CD4-positive, alpha-beta T cell (primary cell): ENCODE results near the gene CDKL2. TPM values are rescaled to one million over a fixed set of nuclear protein-coding genes. Genes with fewer than 3 reads are reported as not detected.

ENCODE experiments used
- ATAC-seq: fragments of 200-7000 bp; cut with Tn5 transposase; one replicate; pipeline ENCODE4 v1.10.0; 2022; ENCODE audit warnings: mild to moderate bottlenecking; ENCODE audit not compliant: poor library complexity
- CTCF ChIA-PET: fragments of 350-600 bp; sonication (Branson Sonifier 250); formaldehyde crosslinking; loops from one replicate; lab custom pipeline; 2021; ENCODE audit warnings: antibody characterized with exemption, inconsistent platforms; lab: Charles Lee
- POLR2A ChIA-PET: fragments of 350-600 bp; sonication (Branson Sonifier 250); formaldehyde crosslinking; loops from one replicate; lab custom pipeline; 2021; ENCODE audit warnings: antibody characterized with exemption, inconsistent platforms; lab: Charles Lee
- DNase-seq, 14 experiments: peaks; one replicate each; pipeline ENCODE4 v3.0.0-alpha.2; 2013 to 2020; ENCODE audit warnings: mixed read lengths in 2 of 14
- H3K27ac ChIP-seq, 2 donors: one replicate each; pipeline versions ENCODE4 v1.5.1 to v1.7.0; 2013; ENCODE audit warnings: low read length in 2 of 2, low read depth in 1 of 2, mild to moderate bottlenecking in 1 of 2
- H3K27me3 ChIP-seq, 2 experiments: 1 replicate in 1 of 2; 2 replicates in 1 of 2; pipeline versions ENCODE4 v1.6.1 to v1.7.0; 2013; ENCODE audit warnings: low read length in 2 of 2, control low read depth in 1 of 2, mild to moderate bottlenecking in 1 of 2, moderate library complexity in 1 of 2; ENCODE audit not compliant: insufficient read depth in 2 of 2, control insufficient read depth in 1 of 2
- H3K36me3 ChIP-seq: one replicate; pipeline ENCODE4 v1.6.1; 2013; ENCODE audit warnings: low read length, control low read depth; ENCODE audit not compliant: insufficient read depth
- H3K4me1 ChIP-seq: one replicate; pipeline ENCODE4 v1.6.1; 2013; ENCODE audit warnings: low read length, control low read depth; ENCODE audit not compliant: insufficient read depth
- H3K4me3 ChIP-seq: one replicate; pipeline ENCODE4 v1.5.1; 2013; ENCODE audit warnings: mild to moderate bottlenecking, low read length, moderate library complexity
- H3K9me3 ChIP-seq, 2 experiments: 1 replicate in 1 of 2; 2 replicates in 1 of 2; pipeline versions ENCODE4 v1.6.1 to v1.7.0; 2013; ENCODE audit warnings: low read length in 2 of 2, mild to moderate bottlenecking in 2 of 2, control low read depth in 1 of 2, moderate library complexity in 1 of 2; ENCODE audit not compliant: control insufficient read depth in 1 of 2, insufficient read depth in 1 of 2
- H3K27ac Mint-ChIP-seq: one replicate; pipeline ENCODE4 v1.8.0; 2020; ENCODE audit warnings: mixed read lengths
- H3K27me3 Mint-ChIP-seq: one replicate; pipeline ENCODE4 v1.8.0; 2021; ENCODE audit warnings: mixed read lengths
- H3K36me3 Mint-ChIP-seq: one replicate; pipeline ENCODE4 v1.8.0; 2021; ENCODE audit warnings: low read depth, mixed read lengths
- H3K4me1 Mint-ChIP-seq: one replicate; pipeline ENCODE4 v1.8.0; 2021; ENCODE audit warnings: low read depth, mixed read lengths
- H3K4me3 Mint-ChIP-seq: one replicate; pipeline ENCODE4 v1.8.0; 2020; ENCODE audit warnings: mild to moderate bottlenecking, mixed read lengths
- H3K9me3 Mint-ChIP-seq: one replicate; pipeline ENCODE4 v1.8.0; 2020; ENCODE audit warnings: mixed read lengths
- CTCF ChIP-seq: fragments of 200-600 bp; IDR thresholded peaks from one replicate; pipeline ENCODE4 v1.8.0; 2022; ENCODE audit warnings: antibody characterized with exemption, mild to moderate bottlenecking
- intact Hi-C, 2 experiments: fragments of 100-400 bp; cut with DNase I in 1 of 2; cut with micrococcal nuclease in 1 of 2; formaldehyde crosslinking; loops; one replicate each; pipeline versions ENCODE4 v1.15.1 to v1.9.0; 2023 to 2025; cut with DNase I, micrococcal nuclease
- total RNA-seq, 174 experiments: library from RNA in 2 of 174; stranded (reverse) in 2 of 174; gene quantifications; one replicate each; pipeline ENCODE4 v1.2.3 and lab custom pipeline; 2021 to 2026

Gene CDKL2
- total RNA-seq, 2 experiments from 2014 or later, result 0.38 to 0.92 TPM

DNA sequence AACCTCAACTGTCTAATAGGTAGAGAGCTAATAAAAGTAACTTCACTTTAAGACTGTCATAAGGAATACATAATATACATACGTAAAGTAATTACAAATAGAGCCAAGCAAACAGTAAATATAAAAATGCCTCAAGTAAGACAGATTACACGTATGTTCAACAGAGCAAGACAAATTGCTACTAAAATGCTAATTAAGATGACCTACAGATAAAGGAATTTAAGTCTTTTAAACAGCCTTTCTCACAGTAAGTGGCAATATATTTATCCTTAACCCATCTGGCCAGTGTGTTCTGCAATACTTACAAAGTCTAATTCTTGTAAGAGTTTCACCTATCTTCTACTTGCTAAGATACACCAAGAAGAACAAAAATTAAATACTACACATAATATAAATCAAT is 30.2 kb upstream of the CDKL2 start:
- intact Hi-C loops, result no loop called here
- H3K36me3 ChIP-seq, result peaks cover 64% of the 10 kb centered on the region
- H3K4me3 ChIP-seq, result no peak overlapping the region
- no peak for DNase-seq
- H3K4me3 Mint-ChIP-seq, result no peak overlapping the region
- H3K9me3 Mint-ChIP-seq, result no peaks in the 10 kb centered on the region
- peaks cover 26% of the 10 kb centered on the region for H3K4me1 ChIP-seq
- no peak overlapping the region for H3K27ac ChIP-seq
- no peak overlapping the region for H3K27ac Mint-ChIP-seq
- peaks cover 76% of the 10 kb centered on the region for H3K4me1 Mint-ChIP-seq
- no peak for TF ChIP-seq CTCF
- peaks cover 81% of the 10 kb centered on the region for H3K36me3 Mint-ChIP-seq
- H3K9me3 ChIP-seq, result no peaks in the 10 kb centered on the region
- H3K27me3 Mint-ChIP-seq, result no peaks in the 10 kb centered on the region
- no peaks in the 10 kb centered on the region for H3K27me3 ChIP-seq
- ChIA-PET POLR2A (interaction anchor here (1.5 to 2.8 kb wide), 2 partner anchors 10 to 64 kb away, joined by 4 to 8 read pairs; partner anchors contain the start of gene USO1), CTCF (interaction anchor here (2.8 kb wide), 1 partner anchor 64 kb away, joined by 10 read pairs; the partner anchor contains the start of gene USO1)
- no peak for ATAC-seq

DNA sequence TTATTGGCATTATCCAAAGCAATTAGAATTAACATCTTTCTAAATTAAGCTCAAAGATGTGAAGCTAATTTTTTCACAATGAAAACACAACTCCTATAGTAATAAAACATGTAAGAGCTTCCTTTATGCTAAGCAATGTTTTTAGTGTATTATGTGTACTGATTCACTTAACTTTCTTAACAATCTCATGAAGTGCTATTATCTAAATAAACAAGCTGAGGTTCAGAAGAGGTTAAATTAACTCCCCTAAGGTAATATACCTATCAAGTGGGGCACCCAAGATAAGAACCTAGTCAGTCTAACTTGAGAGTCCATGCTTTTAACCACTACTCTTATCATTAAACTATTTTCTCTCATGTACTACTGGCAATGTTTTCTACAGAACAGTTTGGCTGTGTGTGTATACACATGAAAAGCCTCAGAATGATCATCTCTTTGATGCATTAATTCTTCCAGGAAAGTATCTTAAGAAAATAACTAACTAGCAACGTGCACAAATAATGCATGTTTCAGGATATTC is 29.2 kb upstream of the CDKL2 start:
- peaks cover 20% of the 10 kb centered on the region for H3K4me1 ChIP-seq
- TF ChIP-seq CTCF, result no peak
- intact Hi-C loops, result loop anchor here (5.0 kb wide), 2 partner anchors 38 to 118 kb away; no protein-coding TSS in a partner anchor
- ChIA-PET POLR2A (interaction anchor here (0.7 to 2.8 kb wide), 3 partner anchors 11 to 65 kb away, joined by 3 to 8 read pairs (median 4); partner anchors contain the start of gene USO1), CTCF (interaction anchor here (0.8 to 2.8 kb wide), 2 partner anchors 21 to 65 kb away, joined by 3 to 10 read pairs; partner anchors contain the start of gene USO1)
- no peaks in the 10 kb centered on the region for H3K9me3 Mint-ChIP-seq
- ATAC-seq (no peak), DNase-seq (no peak)
- peaks cover 78% of the 10 kb centered on the region for H3K4me1 Mint-ChIP-seq
- H3K27ac ChIP-seq, result no peak overlapping the region
- peaks cover 85% of the 10 kb centered on the region for H3K36me3 Mint-ChIP-seq
- H3K4me3 ChIP-seq, result no peak overlapping the region
- H3K27me3 ChIP-seq, result no peaks in the 10 kb centered on the region
- H3K27me3 Mint-ChIP-seq, result no peaks in the 10 kb centered on the region
- peak overlapping the region; percentile 56 for H3K27ac Mint-ChIP-seq
- no peak overlapping the region for H3K4me3 Mint-ChIP-seq
- H3K36me3 ChIP-seq, result peaks cover 71% of the 10 kb centered on the region
- no peaks in the 10 kb centered on the region for H3K9me3 ChIP-seq

DNA sequence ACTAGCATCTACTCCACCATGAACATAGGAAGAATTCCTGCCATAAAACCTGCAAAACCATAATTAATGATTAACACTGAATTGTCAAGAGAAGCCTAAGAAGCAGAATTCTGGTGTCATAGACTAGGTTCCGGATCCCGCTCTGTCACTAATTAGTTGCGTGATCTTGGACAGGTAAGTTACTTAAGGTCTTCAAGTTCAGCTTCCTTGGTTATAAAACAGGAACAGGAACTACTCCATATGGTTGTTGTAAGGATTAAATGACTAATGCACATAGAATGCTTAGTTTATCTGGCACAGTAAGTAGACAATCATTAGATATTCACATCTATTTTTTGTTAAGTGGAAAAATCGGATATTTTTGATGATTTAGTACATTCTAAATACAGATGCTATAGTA is 28.5 kb upstream of the CDKL2 start:
- no peaks in the 10 kb centered on the region for H3K27me3 Mint-ChIP-seq
- CTCF ChIA-PET, result interaction anchor here (0.8 to 2.8 kb wide), 2 partner anchors 21 to 65 kb away, joined by 3 to 10 read pairs; partner anchors contain the start of gene USO1
- peaks cover 92% of the 10 kb centered on the region for H3K36me3 Mint-ChIP-seq
- Histone ChIP-seq H3K27ac (peak overlapping the region in 1 of 2 donors; percentile 7), H3K27me3 (no peaks in the 10 kb centered on the region), H3K4me3 (no peak overlapping the region), H3K4me1 (peaks cover 13% of the 10 kb centered on the region), H3K36me3 (peaks cover 78% of the 10 kb centered on the region), H3K9me3 (no peaks in the 10 kb centered on the region)
- no peak for ATAC-seq
- no peak for DNase-seq
- intact Hi-C loops, result loop anchor here (5.0 kb wide), 2 partner anchors 38 to 118 kb away; no protein-coding TSS in a partner anchor
- peaks cover 85% of the 10 kb centered on the region for H3K4me1 Mint-ChIP-seq
- H3K27ac Mint-ChIP-seq, result no peak overlapping the region
- no peak overlapping the region for H3K4me3 Mint-ChIP-seq
- H3K9me3 Mint-ChIP-seq, result no peaks in the 10 kb centered on the region
- TF ChIP-seq CTCF, result no peak
- POLR2A ChIA-PET, result interaction anchor here (0.7 to 2.8 kb wide), 3 partner anchors 11 to 65 kb away, joined by 3 to 8 read pairs (median 4); partner anchors contain the start of gene USO1
